COLO829 (cell line): ENCODE data around the gene RGL1.
"Not testable (repeated sequence)": the region's sequence is repeated elsewhere in the genome, so short reads cannot be mapped to it uniquely, and the experiment has no call there.

Experiments used
- DNase-seq: peaks from one replicate; pipeline ENCODE4 v3.0.0; 2012; ENCODE audit warnings: low spot score

The RGL1 gene

GRCh38 chr1:183785921-183786320 is 19.0 kb upstream of the RGL1 start:
- DNase-seq = not testable (repeated sequence)

- no peak for DNase-seq
Observed at GRCh38 chr1:183787704-183788103, 17.2 kb upstream of the RGL1 start.

- no peak for DNase-seq
Observed at GRCh38 chr1:183791319-183791718, 13.6 kb upstream of the RGL1 start.

GRCh38 chr1:183792300-183792699 is 12.6 kb upstream of the RGL1 start:
- DNase-seq = no peak

- DNase-seq = no peak
Observed at GRCh38 chr1:183794088-183794487, 10.8 kb upstream of the RGL1 start.

DNA sequence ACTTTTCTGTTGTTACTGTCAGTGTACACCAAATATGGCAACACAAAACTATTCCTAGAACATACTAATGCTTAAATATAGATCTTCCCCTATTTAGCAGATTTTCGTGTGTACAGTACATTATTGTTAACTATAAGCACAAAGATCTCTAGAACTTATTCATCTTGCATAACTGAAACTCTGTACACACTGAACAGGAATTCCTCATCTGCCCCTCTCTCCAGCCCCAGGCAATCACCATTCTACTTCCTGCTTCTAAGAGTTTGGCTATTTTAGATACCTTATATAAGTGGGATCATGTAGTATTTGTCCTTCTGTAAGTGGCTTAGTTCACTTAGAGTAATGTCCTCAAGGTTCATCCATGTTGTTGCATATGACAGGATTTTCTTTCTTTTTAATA is 4.5 kb upstream of the RGL1 start:
- DNase-seq = no peak

- DNase-seq = no peak
Observed at GRCh38 chr1:183801649-183802048, 3.3 kb upstream of the RGL1 start.

- DNase-seq = no peak
Observed at GRCh38 chr1:183804387-183804786, 533 bp upstream of the RGL1 start.

- no peak for DNase-seq
Observed at GRCh38 chr1:183806125-183806524, 1.2 kb downstream of the RGL1 start.

DNA sequence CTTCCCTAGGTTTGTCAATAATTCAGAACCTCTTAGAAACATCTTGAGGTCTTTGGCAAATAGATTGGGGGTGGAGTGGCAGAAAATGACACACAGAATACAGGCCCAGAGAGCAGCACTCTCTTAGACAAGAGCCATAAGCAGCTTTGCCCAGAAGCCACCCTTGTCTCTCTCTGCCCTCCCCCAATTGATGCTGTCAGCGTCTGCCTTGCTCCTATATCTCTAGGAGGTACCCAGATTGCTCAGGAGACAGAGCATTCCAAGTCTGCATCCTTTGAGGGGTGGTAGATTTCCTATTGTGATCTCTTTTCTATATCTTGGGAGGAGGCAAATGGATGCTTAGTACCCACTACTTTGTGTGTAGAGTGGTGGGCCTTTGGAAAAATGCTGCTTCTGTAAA is 1.8 kb downstream of the RGL1 start:
- DNase-seq = no peak

DNA sequence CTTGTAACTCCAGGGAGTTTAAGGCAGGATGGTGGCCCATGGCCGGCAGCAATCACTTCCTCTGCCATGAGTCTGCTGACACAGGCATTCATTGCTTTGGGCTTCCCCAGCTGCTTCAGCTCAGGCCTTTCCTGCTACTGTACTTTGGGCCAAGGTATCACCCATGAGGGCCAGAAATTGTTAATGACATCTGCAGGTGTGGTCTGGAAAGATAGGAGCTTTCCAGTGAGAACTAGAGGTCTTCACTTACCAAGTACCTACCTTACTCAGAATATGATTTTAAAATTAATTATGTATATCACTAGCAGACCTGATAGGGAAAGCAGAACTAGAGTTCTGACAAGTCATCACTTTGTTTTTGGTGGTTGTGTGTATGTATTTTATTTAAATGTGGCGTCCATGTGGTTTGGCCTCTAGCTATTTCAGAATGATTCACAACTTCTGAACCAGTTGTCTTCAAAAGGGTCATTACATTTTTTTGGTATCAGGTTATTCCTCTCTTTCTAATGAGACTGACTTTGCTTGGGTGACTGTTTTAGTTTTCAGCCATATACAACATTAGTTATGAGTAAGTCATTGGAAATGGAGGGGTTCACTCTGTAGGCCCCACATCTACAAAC is 2.7 kb downstream of the RGL1 start:
- DNase-seq = no peak

DNA sequence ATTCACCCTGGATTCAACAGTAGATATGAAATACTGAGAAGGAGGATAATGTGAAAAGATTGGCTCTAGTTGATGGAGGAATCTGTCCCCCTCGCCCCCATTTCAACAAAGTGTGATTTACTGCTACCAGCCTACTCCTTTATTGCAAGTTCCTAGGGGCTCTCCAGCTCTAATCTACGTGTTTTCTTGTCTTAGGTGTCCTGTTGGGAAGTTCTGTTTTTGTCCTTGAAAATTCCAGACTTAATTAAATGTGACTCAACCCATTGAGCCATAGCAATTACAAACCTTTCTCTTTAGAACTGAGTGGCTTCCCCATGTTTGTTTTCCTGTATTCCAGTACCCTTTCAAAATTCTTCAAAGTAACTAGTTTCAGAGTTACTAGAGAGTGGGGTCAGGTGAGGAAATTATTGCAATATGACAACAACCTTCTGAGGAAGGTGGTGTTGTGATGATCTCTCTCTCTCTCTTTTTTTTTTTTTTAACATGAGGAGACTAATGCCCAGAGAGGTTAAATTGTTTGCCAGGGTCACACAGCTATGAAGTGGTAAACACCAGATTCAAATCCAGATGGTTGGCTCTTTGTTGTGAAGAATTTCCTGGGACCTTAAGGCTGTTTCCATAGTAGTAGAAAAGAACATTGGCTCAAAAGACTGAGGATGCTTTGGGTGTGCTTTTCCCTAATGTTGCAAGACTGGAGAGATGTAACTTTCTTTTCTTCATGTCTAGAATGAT is 3.5 kb downstream of the RGL1 start:
- DNase-seq = no peak

DNA sequence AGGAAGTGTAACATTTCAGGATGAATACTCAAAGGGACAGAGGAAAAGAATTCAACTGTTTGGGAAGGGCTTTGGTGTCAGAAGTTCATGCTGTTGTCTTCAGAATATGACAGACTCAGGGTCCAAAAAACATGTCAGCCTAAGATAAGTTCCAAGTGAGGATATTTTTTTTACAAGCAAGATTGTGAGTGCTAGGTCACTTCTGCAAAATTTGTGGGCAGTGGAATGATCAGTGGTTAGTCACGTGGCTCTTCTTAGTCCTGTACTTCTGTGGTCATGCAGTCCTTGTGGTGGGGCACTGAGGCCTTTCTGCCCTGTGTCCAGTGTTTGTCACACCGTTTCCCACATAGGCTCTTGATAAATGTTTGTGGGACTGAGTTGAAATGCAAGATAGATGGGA is 5.2 kb downstream of the RGL1 start:
- DNase-seq = no peak

GRCh38 chr1:183810756-183811544 is 6.0 kb downstream of the RGL1 start:
- no peak for DNase-seq

DNA sequence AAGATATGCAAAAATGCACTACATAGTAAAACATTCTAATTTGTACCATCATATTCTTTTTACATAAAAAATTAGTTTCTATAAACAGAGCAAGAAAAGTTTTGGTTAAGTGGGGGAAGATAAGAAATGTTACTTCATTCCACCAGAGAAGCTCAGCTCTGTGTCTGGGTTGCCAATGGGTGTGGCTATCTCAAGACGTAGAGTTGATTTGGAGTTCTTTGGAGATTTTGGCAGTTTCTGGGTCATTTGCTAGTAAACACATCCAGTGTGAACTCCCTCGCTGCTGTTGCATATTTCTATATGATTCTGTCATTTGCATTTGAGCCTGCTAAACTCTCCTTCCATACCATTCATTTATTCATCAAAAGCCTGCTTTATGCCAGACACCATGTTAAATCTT is 7.2 kb downstream of the RGL1 start:
- DNase-seq = no peak

DNA sequence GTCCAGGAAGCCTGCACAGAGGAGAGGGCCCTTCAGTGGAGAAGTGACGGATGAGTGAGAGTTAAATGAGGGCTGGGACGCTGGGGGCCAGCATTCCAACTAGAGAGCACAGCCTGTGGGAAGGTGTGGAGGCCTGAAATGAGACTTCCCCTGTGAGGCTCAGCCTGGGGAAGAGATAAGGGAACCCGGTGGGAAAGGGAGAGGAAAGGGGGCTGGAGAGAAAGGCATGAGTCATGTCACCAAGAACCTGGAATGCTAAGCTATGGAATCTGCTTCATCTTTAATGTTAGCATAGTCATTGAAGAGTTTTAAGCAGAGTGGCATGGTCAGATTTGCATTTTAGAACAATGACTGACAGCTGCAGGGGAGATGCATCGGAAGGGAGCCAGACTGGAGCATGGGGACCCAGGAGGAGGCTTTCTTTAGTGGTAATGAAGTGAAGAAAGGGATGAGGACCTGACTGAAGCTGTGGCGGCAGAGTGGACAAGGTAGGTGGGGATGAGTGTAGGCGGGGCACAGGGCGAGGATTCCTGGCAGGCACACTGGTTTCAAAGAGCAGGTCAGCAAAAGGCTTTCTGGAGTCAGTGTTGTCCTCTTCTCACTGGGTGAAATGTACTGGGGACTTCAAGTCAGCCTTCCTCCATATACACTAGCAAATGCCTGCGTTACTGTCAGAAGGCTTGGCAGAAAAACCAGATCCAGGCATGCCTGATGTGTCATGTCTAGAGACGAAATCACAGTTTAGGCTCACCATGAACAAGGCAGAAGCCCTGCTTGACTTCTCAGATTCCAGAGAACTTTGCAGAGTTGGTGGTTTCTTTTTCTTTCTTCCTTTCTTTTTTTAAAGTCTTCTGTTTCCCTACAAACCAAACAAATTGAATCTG is 8.0 kb downstream of the RGL1 start:
- DNase-seq = no peak

DNA sequence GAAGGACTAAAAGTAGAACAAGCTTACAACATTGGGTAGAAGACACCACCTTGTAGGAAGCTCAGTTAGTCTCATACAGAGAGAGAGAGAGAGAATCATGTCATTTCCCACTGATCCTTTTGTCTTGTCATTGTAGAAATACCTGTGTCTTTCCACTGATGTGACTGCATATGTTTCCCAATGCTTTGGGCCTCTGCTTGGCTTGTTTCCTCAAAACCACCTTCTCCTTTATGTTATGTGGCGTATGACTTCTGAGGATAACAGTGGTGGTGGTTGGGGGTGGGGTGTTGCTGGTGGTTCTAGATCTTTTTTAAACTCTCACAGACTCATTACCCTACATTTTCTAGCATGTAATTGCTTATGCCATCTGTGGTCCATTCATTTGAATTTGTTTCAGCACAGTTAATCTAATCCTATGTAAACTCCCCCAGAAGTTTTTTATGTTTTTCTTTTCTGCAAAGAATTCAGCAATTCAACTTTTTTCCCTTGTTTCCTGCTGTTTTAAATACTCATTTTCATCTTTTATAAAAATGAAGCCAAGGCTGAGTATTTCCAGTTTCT is 9.3 kb downstream of the RGL1 start:
- DNase-seq = no peak

DNA sequence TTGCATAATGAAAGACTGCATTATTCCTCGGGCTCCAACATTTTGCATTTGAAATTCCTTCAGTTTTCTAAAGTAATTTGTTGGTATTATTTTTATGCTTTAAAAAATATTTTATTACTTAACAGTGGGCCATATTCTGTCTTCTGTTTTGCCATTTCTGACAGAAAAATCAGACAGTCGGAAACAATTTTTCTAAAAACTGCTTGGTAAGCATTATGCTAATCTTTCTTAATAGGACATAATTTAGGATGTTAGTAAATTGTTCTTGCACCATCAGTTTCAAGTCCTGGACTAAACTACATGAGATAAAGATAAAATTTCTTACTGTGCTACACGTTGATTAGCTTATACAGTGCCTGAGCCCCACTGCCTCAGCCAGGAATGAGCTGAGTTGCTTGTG is 11.2 kb downstream of the RGL1 start:
- DNase-seq = no peak

DNA sequence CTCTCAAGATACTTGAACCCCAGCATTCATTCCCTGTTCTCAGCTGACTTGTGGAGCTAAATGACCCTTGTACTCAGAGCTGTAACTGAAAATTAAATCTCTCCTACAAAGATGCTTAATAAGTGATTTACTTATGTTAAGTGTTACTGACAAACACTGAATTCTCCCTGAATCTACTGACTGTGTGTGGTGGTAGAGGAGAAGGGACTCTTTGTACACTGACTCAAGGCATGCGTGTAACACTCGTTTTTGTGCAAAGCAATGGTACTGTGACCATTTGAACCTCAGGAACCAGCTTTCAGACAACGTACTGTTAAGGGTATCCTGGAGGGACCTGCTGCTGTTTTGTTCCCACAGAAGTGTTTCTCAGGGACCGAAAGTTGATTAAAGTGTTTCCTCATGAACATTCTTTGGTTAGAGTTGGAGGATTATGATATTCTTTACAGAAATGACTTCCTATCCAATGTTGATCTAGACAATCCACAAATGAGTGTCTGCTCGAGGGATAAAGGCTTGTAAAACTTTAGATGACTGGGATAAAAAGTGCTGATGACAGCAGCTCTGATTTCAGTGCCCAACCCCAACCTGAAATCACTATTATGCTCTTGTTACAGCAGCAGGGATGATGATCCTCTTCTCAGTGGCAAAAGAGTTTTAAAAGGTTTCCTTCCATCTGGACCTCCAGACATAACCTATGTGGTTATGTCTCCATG is 12.8 kb downstream of the RGL1 start:
- DNase-seq = no peak

DNA sequence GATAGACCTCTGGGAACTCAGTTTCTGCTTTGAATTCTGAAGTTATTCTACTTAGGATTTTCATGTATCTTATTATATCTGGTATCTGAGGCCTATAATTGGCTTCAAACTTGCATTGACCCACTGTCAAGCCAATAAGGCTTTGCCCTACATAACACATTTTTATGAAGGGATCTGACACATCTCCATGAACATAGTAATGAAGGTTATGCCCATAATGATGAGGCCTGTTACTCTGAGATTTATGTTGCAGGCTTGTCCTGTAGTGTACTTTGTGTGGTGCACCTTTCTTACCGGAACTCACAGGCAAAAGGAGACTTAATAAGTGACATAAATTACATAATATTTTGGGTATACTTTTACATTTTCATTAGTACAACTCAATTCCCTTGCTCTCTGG is 14.1 kb downstream of the RGL1 start:
- no peak for DNase-seq

- DNase-seq = no peak
Observed at GRCh38 chr1:183821309-183821888, 16.5 kb downstream of the RGL1 start.
